Stimulated activated CD4-positive, alpha-beta T cell treated with anti-CD3 and anti-CD28 coated beads, Interleukin-1b, Interleukin-23, amount 100 ng/mL, for 4 hours (primary cell): ENCODE measurements around the gene KAZALD1.

Experiments used
- DNase-seq, 2 donors: peaks; one replicate each; pipeline ENCODE4 v3.0.0-alpha.2; 2020; ENCODE audit warnings: low read depth in 2 of 2

Gene KAZALD1, protein sequence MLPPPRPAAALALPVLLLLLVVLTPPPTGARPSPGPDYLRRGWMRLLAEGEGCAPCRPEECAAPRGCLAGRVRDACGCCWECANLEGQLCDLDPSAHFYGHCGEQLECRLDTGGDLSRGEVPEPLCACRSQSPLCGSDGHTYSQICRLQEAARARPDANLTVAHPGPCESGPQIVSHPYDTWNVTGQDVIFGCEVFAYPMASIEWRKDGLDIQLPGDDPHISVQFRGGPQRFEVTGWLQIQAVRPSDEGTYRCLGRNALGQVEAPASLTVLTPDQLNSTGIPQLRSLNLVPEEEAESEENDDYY

GRCh38 chr10:101061624-101062231 lies at the start of gene KAZALD1:
Gene KAZALD1 (plus strand): TSS chr10:101061989. CDS start chr10:101062593, 604 bp downstream.
- DNase-seq, result no peak

GRCh38 chr10:101012525-101013364 lies 49.0 kb upstream of the KAZALD1 start:
- peak; percentile 64 to 69 for DNase-seq

- DNase-seq, result no peak
These were observed 48.4 kb upstream of the KAZALD1 start for GRCh38 chr10:101013365-101013825.

GRCh38 chr10:101014230-101014884 lies 47.4 kb upstream of the KAZALD1 start:
- DNase-seq, result peak; percentile 64 to 73

DNA sequence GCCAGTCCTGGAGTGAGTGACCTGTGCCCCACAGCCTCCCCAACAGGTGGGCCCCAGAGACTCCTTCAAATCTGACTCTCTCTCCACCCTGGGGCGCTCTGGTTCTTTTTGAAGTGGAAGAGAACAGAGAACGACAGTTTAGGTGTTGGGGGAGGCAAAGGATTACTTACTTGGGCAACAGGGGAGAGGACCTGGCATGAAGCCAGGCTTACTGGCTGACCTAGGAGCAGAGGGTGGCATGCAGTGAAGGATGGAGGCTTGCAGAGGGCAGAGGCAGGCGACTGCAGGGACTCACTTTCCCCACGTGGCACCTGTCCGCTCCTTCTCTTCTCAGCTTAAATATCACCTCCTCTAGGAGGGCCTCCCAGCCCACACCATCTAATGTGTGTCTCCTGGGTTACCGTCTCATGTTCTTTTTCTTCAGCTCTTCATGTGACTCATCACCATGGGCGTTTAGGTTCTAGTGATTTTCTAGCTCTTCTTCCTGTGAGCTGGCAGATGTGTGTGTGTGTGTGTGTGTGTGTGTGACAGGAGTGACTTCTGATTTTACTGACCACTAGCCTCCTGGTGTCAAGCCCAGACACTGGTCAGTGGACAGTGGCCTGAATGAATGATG lies 46.7 kb upstream of the KAZALD1 start:
- DNase-seq, result no peak

- DNase-seq, result no peak
These were observed 46.2 kb upstream of the KAZALD1 start for GRCh38 chr10:101015582-101015973.

DNA sequence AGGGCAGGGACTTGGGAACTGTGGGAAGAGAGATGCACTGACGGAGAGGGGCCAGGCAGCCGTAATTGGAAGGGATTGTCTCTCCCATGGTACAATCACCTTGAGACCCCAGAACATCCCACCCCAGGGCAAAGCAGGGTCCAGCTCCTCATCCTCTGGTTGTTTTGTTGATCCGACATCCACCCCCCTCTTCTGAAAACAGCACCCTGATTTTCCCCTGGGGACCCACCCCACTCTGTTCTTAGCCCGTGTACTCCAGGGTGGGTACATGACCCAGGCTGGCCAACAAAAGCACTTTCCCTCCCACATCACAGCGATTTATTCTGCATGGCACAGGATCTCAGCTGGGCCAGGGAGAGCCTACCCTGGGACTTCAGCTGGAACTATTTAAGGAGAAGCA lies 45.0 kb upstream of the KAZALD1 start:
- DNase-seq, result no peak

- no peak for DNase-seq
These were observed 43.6 kb upstream of the KAZALD1 start for GRCh38 chr10:101018118-101018599.

- DNase-seq, result peak; percentile 63 to 68
These were observed 43.0 kb upstream of the KAZALD1 start for GRCh38 chr10:101018600-101019439.

DNA sequence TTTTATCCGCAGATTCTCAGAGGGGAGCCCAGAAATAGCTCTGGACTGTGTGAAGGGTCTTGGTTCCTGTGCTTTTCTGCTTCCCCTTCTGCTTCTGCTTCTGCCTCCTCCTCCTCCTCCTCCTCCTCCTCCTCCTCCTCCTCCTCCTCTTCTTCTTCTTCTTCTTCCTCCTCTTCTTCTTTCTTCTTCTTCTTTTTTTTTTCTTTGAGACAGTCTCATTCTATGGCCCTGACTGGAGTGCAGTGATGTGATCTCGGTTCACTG lies 42.4 kb upstream of the KAZALD1 start:
- DNase-seq, result no peak

DNA sequence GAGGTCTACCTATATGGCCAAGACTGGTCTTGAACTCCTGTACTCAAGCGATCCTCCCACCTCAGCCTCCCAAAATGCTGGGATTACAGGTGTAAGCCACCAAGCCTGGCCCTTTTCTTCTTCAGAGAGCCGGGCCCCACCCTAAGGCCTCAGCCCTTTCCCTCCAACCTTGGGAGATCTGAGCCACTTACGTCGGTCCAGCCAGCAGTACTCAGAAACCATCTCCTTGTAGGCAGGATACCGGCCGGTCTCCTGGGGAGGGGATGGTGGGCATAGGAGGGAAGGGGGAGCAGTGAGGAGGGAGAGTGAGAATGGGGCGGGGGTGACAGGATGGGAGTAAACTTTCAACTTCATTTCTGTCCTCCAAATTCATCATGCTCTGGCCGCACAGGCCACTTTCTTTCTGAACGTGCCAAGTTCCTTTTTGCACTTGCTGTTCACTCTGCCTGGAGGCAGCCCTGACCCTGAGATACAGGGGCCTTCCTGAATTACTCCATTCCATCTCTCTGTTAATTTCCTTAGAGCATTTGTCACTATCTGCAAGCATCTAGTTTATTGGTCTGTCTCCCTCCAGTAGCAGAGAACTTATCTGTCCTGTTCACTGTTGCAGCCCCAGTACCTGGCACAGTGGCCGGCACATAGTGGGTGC lies 41.2 kb upstream of the KAZALD1 start:
- DNase-seq, result no peak

DNA sequence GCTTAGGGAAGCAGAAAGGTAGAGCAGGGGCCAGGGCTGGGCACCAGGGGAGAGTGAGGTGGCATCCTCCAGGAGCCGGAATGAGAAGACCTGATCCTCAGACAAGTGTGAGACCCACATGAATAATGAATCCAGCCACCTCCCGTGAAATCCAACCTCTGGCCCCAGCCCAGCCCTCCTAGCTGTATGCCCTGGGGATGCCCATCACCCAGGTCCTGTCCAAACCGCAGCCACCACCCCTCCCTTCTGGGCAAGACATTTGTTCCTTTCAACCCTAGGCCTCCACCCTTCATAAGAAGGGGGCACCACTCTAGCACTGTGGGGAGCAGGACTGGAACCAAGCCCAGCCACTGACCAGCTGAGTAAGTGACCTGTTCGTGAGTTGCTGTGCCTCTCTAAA lies 40.5 kb upstream of the KAZALD1 start:
- DNase-seq, result no peak

DNA sequence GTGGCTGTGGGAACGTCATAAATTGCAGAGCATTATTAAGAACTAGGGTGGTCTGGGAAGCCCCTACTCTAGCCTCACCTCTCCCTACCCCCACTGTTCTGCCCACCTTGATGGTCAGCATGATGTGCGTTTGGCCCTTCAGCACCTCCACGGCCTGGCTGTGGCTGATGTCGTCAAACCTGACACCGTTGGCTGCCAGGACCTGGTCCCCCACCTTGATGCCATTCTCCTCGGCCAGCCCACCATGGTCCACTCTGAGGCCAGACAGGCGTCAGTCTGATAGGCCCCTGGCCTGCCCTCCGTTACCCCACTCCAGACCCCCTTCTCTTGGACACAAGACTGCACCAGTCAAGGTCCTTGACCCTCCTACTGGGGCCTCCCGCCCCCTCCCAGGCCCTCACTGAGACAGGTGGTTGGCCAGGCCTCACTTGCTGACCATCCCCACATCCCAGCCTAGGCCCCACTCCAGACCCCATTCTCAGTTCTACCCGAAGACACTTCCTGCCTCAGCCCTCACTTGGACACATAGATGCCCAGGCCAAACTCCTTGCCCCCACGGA lies 40.0 kb upstream of the KAZALD1 start:
- no peak for DNase-seq

GRCh38 chr10:101022967-101023705 lies 38.7 kb upstream of the KAZALD1 start:
- DNase-seq, result no peak

DNA sequence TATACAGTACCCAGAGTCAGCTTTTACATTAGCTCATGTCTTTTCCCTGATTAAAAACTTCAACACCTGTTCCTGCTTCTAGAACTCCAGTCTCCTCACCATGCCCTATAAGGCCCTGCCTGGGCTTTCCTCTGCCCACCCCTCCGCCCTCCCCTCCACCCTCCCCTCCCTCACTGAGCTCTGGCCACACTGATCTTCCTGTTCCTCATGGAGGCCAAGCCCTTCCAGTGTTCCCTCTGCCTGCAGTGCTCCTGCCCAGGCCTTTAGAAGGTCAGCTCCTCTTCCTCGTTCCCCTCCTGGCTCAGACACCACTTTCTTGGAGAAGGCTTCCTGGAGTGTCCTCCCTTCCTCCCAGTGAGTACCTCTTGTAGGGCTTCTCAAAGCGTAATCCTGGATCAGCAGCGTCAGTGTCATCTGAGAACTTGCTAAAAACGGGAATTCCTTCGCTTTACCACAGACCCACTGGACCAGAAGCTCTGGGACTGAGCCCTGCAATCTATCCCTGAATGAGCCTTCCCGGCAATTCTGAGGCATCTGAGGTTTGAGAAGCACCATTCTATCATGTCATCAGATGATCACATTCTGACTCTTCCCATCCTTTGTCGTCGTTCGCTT lies 34.6 kb upstream of the KAZALD1 start:
- DNase-seq, result no peak

GRCh38 chr10:101028446-101029337 lies 33.1 kb upstream of the KAZALD1 start:
- DNase-seq, result no peak

- no peak for DNase-seq
These were observed 32.1 kb upstream of the KAZALD1 start for GRCh38 chr10:101029520-101030295.
